ENCODE results near the gene OR2Y1. TPM values are rescaled to one million over a fixed set of nuclear protein-coding genes. Genes with fewer than 3 reads are reported as not detected.

Gene OR2Y1
- total RNA-seq, 1 donor from 2014 or later, result not detected

Other genes with a start within 250 kb of the OR2Y1 start
- 13.8 TPM for gene CNOT6, start 245.7 kb downstream of the OR2Y1 start, total RNA-seq
- gene SCGB3A1, start 148.6 kb downstream of the OR2Y1 start, total RNA-seq, result not detected
- 5.6 TPM for gene FLT4, start 90.5 kb downstream of the OR2Y1 start, total RNA-seq
- 66.2 TPM for gene MGAT1, start 62.7 kb upstream of the OR2Y1 start, total RNA-seq
- 16.6 TPM for gene ZFP62, start 121.2 kb upstream of the OR2Y1 start, total RNA-seq
- gene BTNL8, start 159.1 kb upstream of the OR2Y1 start, total RNA-seq, result not detected
- gene BTNL3, start 248.8 kb upstream of the OR2Y1 start, total RNA-seq, result not detected